Prostate gland (tissue), 2 donors: ENCODE data around the gene SMARCA2.

Source experiments
- POLR2A ChIP-seq: fragments of 450-650 bp; IDR thresholded peaks from one replicate; pipeline ENCODE4 v1.6.1; 2016; ENCODE audit warnings: antibody characterized with exemption, mild to moderate bottlenecking
- POLR2AphosphoS5 ChIP-seq: sonication (generic); formaldehyde crosslinking; IDR thresholded peaks from one replicate; pipeline ENCODE4 v1.6.1; 2017; ENCODE audit warnings: antibody characterized with exemption
- TF ChIP-seq, protein P1 (sequence below), 4 experiments: fragments of 200-600 bp in 2 of 4; fragments of 450-650 bp in 2 of 4; sonication (generic) in 2 of 4; IDR thresholded peaks; 1 replicate in 3 of 4; 2 replicates in 1 of 4; pipeline ENCODE4 v1.5.1; 2016 to 2019; ENCODE audit warnings: antibody characterized with exemption in 4 of 4, mild to moderate bottlenecking in 2 of 4, moderate library complexity in 2 of 4

DNA sequence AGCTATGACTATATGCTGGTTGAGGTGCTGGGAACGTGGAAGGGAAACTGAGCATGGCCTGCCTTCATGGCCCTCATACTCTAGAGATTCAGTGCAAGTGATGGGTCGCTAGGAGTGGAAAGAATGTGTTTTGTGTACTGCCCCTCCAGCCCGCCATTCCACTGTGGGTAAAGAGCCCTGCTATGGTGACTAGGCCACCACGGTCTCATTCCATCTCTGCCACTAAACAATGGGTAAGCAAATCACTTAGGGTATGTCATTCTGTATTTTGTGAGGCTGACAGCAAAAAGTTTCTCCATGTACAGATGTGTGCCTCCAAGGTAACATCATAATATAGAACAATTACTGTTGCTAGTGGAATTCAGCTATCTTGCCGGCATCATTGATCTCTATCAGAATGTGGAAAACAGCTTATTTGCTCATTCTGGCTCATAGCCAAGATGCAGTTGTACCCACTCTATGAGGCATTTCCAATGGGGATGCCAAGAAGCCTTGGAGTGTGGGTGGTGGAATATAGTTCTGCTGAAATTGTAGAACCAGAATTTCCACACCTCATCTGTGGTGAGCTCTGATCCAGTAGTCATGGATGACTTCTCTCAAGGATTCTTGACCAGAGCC, 12.5 kb downstream of the SMARCA2 start:
- TF ChIP-seq POLR2A (no peak), POLR2AphosphoS5 (no peak)
- TF ChIP-seq, protein P1, sequence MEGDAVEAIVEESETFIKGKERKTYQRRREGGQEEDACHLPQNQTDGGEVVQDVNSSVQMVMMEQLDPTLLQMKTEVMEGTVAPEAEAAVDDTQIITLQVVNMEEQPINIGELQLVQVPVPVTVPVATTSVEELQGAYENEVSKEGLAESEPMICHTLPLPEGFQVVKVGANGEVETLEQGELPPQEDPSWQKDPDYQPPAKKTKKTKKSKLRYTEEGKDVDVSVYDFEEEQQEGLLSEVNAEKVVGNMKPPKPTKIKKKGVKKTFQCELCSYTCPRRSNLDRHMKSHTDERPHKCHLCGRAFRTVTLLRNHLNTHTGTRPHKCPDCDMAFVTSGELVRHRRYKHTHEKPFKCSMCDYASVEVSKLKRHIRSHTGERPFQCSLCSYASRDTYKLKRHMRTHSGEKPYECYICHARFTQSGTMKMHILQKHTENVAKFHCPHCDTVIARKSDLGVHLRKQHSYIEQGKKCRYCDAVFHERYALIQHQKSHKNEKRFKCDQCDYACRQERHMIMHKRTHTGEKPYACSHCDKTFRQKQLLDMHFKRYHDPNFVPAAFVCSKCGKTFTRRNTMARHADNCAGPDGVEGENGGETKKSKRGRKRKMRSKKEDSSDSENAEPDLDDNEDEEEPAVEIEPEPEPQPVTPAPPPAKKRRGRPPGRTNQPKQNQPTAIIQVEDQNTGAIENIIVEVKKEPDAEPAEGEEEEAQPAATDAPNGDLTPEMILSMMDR (IDR thresholded peaks at IDR 0.05) = no peak
